Naive thymus-derived CD4-positive, alpha-beta T cell (primary cell): ENCODE data around the gene MUC16. TPM values are rescaled to one million over a fixed set of nuclear protein-coding genes. Genes with fewer than 3 reads are reported as not detected.

Experiments used
- ATAC-seq: fragments of 150-1000 bp; cut with Tn5 transposase; 2 replicates; pipeline ENCODE4 v1.10.0; 2021; ENCODE audit warnings: mild to moderate bottlenecking, moderate library complexity
- CTCF ChIA-PET: fragments of 350-600 bp; sonication (Branson Sonifier 250); formaldehyde crosslinking; loops from one replicate; lab custom pipeline; 2021; ENCODE audit warnings: antibody characterized with exemption; lab: Charles Lee
- POLR2A ChIA-PET: fragments of 350-600 bp; sonication (Branson Sonifier 250); formaldehyde crosslinking; loops from one replicate; lab custom pipeline; 2021; ENCODE audit warnings: antibody characterized with exemption, inconsistent platforms; lab: Charles Lee
- DNase-seq, 9 donors: peaks; one replicate each; pipeline versions ENCODE4 v3.0.0 to v3.0.0-alpha.2; 2020 to 2022; ENCODE audit warnings: mixed read lengths in 1 of 9
- H3K27ac ChIP-seq: one replicate; pipeline ENCODE4 v1.7.0; 2013; ENCODE audit warnings: mild to moderate bottlenecking, low read depth, low read length, moderate library complexity
- H3K27me3 ChIP-seq, 2 donors: one replicate each; pipeline ENCODE4 v1.7.0; 2013; ENCODE audit warnings: low read length in 2 of 2, mild to moderate bottlenecking in 2 of 2, moderate library complexity in 2 of 2; ENCODE audit not compliant: control insufficient read depth in 2 of 2, insufficient read depth in 2 of 2
- H3K36me3 ChIP-seq, 3 experiments: 1 replicate in 2 of 3; 2 replicates in 1 of 3; pipeline ENCODE4 v1.7.0; 2013; ENCODE audit warnings: low read length in 3 of 3, mild to moderate bottlenecking in 3 of 3, moderate library complexity in 1 of 3; ENCODE audit not compliant: insufficient read depth in 3 of 3, control insufficient read depth in 2 of 3
- H3K4me1 ChIP-seq, 2 donors: one replicate each; pipeline ENCODE4 v1.7.0; 2013; ENCODE audit warnings: low read length in 2 of 2, mild to moderate bottlenecking in 2 of 2, moderate library complexity in 1 of 2; ENCODE audit not compliant: control insufficient read depth in 2 of 2, insufficient read depth in 2 of 2
- H3K4me3 ChIP-seq: 2 replicates; pipeline ENCODE4 v1.7.0; 2013; ENCODE audit warnings: mild to moderate bottlenecking, low read length
- H3K9me3 ChIP-seq, 3 experiments: 1 replicate in 2 of 3; 2 replicates in 1 of 3; pipeline ENCODE4 v1.7.0; 2013; ENCODE audit warnings: low read length in 3 of 3; ENCODE audit not compliant: control insufficient read depth in 2 of 3
- H3K27ac Mint-ChIP-seq, 9 donors: one replicate each; pipeline ENCODE4 v1.8.0; 2020 to 2022; ENCODE audit warnings: mixed read lengths in 9 of 9, mild to moderate bottlenecking in 8 of 9, moderate library complexity in 5 of 9, inconsistent platforms in 2 of 9
- H3K27me3 Mint-ChIP-seq, 5 donors: one replicate each; pipeline ENCODE4 v1.8.0; 2021 to 2022; ENCODE audit warnings: mixed read lengths in 5 of 5, mild to moderate bottlenecking in 1 of 5
- H3K36me3 Mint-ChIP-seq, 5 donors: one replicate each; pipeline ENCODE4 v1.8.0; 2020 to 2022; ENCODE audit warnings: mixed read lengths in 5 of 5, mild to moderate bottlenecking in 3 of 5, inconsistent platforms in 1 of 5
- H3K4me1 Mint-ChIP-seq, 7 donors: one replicate each; pipeline ENCODE4 v1.8.0; 2020 to 2022; ENCODE audit warnings: mixed read lengths in 7 of 7, mild to moderate bottlenecking in 3 of 7, inconsistent platforms in 1 of 7
- H3K4me3 Mint-ChIP-seq, 10 donors: one replicate each; pipeline ENCODE4 v1.8.0; 2020 to 2022; ENCODE audit warnings: mild to moderate bottlenecking in 10 of 10, mixed read lengths in 10 of 10, moderate library complexity in 6 of 10, inconsistent platforms in 2 of 10
- H3K9me3 Mint-ChIP-seq, 11 donors: one replicate each; pipeline ENCODE4 v1.8.0; 2020 to 2022; ENCODE audit warnings: mixed read lengths in 11 of 11, mild to moderate bottlenecking in 4 of 11, inconsistent platforms in 1 of 11, moderate library complexity in 1 of 11
- intact Hi-C, 2 donors: fragments of 100-400 bp; cut with micrococcal nuclease; formaldehyde crosslinking; loops; one replicate each; pipeline ENCODE4 v1.15.1; 2023
- polyA plus RNA-seq, 2 donors: library from polyadenylated mRNA; unstranded; fragments of 300-500 nt; fragmentation: Illumina TruSeq; gene quantifications; one replicate each; pipeline ENCODE4 v1.2.3, GENCODE V29; 2021
- total RNA-seq, 6 experiments: library from RNA in 5 of 6; stranded (reverse) in 5 of 6; gene quantifications; 1 replicate in 5 of 6; 2 replicates in 1 of 6; pipeline ENCODE4 v1.2.3 and lab custom pipeline; 2021 to 2026

Gene MUC16
- total and polyA plus RNA-seq, 7 experiments from 2014 or later, result under 0.01 to 0.10 TPM; not detected in 5

DNA sequence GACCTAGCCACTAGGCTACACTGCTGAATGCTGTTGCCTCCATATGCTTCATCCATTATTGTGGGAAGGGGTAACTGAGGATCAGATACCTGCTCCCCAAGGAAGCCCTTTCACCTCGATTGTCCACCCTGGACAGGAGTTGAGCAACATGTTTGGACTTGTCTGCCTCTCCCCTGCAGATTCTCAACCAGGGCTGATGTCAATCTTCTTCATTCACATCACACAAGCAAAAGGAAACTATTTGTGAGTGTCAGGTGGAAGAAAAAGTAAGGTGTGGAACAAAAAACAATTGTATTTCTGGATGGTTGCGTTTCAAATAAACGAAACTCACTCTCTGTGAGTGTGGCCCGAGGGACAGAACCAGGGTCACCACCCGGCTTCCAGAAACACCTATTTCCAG, 29.5 kb upstream of the MUC16 start:
- no peaks in the 10 kb centered on the region for H3K9me3 ChIP-seq
- no peaks in the 10 kb centered on the region for H3K4me1 Mint-ChIP-seq
- no peaks in the 10 kb centered on the region for H3K36me3 ChIP-seq
- H3K9me3 Mint-ChIP-seq, result peaks cover 0 to 4% (median 0%) of the 10 kb centered on the region in 11 donors
- H3K4me3 ChIP-seq, result no peak overlapping the region
- POLR2A ChIA-PET, result no interaction called here
- CTCF ChIA-PET, result no interaction called here
- no peaks in the 10 kb centered on the region for H3K27me3 ChIP-seq
- H3K4me3 Mint-ChIP-seq, result no peak overlapping the region
- H3K27me3 Mint-ChIP-seq, result peaks cover 0 to 30% (median 15%) of the 10 kb centered on the region in 5 donors
- H3K27ac ChIP-seq, result no peak overlapping the region
- no peak for DNase-seq
- intact Hi-C loops, result no loop called here
- ATAC-seq, result no peak
- no peaks in the 10 kb centered on the region for H3K4me1 ChIP-seq
- H3K27ac Mint-ChIP-seq, result no peak overlapping the region
- no peaks in the 10 kb centered on the region for H3K36me3 Mint-ChIP-seq

DNA sequence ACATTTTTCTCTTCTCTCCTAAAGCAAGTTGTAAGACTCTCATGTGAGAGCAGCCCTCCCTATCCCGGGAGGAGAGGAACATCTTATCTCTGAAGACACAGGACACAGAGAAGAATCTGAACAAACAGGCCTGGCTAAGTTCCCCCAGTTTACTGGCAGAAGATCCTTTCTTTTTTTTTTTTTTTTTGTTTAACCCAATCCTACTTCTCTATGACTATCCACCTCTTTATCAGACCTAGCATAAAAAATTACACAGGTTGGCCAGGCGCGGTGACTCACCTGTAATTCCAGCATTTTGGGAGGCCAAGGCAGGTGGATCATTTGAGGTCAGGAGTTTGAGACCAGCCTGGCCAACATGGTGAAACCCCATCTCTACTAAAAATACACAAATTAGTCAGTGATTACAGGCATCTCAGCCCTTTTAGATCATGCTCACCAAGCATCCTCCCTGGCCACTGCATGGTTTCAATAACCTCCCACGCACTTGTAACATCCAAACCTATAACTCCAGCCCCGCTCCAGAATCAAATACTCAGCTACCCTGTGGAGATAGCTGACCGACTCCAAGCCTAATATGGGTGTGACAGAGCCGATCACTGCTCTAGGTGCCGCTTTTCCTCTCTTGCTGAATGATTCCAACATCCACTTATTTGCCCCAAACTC, 27.3 kb upstream of the MUC16 start:
- no peak overlapping the region for H3K4me3 Mint-ChIP-seq
- ATAC-seq (no peak), DNase-seq (no peak)
- no peaks in the 10 kb centered on the region for H3K9me3 ChIP-seq
- H3K27me3 ChIP-seq, result no peaks in the 10 kb centered on the region
- H3K36me3 Mint-ChIP-seq, result no peaks in the 10 kb centered on the region
- H3K36me3 ChIP-seq, result no peaks in the 10 kb centered on the region
- H3K4me3 ChIP-seq, result no peak overlapping the region
- H3K4me1 ChIP-seq, result no peaks in the 10 kb centered on the region
- CTCF ChIA-PET, result no interaction called here
- POLR2A ChIA-PET, result no interaction called here
- H3K4me1 Mint-ChIP-seq, result no peaks in the 10 kb centered on the region
- intact Hi-C loops, result no loop called here
- no peak overlapping the region for H3K27ac ChIP-seq
- peaks cover 0 to 4% (median 0%) of the 10 kb centered on the region in 11 donors for H3K9me3 Mint-ChIP-seq
- no peak overlapping the region for H3K27ac Mint-ChIP-seq
- peaks cover 0 to 25% (median 21%) of the 10 kb centered on the region in 5 donors for H3K27me3 Mint-ChIP-seq

DNA sequence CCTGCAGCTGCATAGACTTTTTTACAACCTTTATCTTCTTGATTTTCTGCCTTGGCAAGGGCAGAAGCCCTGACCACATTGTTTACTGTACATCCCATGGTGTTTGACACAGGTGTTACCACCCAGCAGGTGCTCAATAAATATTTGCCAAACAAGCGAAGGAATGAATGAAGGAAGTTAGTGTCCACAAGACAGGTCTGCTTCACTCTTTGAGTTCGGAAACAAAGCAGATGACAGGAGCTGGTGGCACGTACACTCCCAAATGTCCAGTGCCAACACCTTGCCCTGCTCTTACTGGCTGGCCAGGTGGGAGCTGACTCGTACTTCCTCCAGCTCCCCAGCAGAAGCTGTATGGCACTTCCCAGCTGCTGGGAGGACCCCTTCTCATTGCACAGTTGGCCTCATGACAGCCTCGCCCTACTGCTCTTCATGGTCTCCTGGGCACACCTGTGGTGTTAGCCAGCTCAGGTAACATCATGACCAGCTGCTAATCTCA, 22.0 kb upstream of the MUC16 start:
- Histone ChIP-seq H3K4me1 (no peaks in the 10 kb centered on the region), H3K9me3 (no peaks in the 10 kb centered on the region), H3K36me3 (no peaks in the 10 kb centered on the region), H3K4me3 (no peak overlapping the region), H3K27me3 (no peaks in the 10 kb centered on the region), H3K27ac (no peak overlapping the region)
- Mint-ChIP-seq H3K27me3 (peaks cover 0 to 18% (median 12%) of the 10 kb centered on the region in 5 donors), H3K4me1 (no peaks in the 10 kb centered on the region), H3K9me3 (peaks cover 0 to 2% (median 0%) of the 10 kb centered on the region in 11 donors), H3K4me3 (no peak overlapping the region), H3K36me3 (no peaks in the 10 kb centered on the region), H3K27ac (no peak overlapping the region)
- ChIA-PET CTCF (no interaction called here), POLR2A (no interaction called here)
- intact Hi-C loops, result no loop called here
- ATAC-seq, result no peak
- no peak for DNase-seq

DNA sequence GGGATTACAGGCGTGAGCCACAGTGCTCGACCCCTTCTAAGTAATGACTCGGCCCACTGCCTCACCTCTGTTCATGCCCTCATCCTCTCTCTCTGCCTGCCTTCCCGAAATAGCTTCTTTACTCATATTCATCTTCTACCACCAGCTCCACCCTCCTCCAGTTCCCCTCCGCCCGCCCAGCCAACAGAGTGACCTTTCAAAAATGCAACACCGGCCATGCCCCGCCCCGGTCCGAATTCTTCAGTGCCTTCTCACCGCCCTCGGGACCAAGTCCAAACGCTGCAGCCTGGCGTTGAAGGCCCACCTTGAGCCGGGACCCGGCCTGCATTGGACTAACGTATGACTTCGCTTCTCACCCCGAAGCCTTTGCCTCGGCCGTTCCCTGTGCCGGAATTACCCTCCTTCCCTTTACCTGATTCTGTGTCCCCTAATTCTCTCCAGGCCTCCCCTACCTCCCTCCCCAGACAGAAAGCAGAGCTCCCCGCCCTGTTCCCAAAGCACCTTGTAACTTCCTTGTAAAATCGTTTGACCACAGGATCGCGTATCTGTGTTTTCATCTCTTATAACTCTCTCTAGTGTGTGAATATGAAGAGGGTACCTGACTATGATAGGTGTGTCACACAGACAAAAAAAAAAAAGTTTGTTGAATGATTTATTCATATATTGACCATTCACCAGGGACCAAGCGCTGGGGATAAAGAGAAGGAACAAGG, 8.1 kb upstream of the MUC16 start:
- no peaks in the 10 kb centered on the region for H3K36me3 Mint-ChIP-seq

DNA sequence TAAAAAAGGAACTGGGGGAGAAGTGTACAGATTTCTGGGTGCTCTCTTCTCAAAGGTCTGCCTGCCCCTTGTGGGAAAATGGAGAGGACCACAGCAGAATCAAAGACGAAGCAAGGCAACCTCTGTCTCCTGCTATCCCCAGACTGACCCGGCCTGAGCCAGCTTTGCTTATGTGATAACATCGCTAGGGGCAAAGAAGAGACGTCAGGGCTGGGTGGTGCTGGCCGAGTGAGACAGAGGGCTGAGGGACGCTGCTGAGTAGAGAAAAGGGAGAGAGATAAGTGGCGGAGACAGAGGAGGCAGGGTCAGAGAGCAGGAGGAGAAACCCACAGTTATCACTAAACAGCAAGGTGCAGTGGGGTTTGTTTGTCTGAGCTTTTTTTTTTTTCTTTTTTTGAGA, 4.6 kb upstream of the MUC16 start:
- POLR2A ChIA-PET, result no interaction called here
- Histone ChIP-seq H3K4me3 (no peak overlapping the region), H3K27ac (no peak overlapping the region), H3K27me3 (no peaks in the 10 kb centered on the region), H3K9me3 (no peaks in the 10 kb centered on the region), H3K36me3 (no peaks in the 10 kb centered on the region), H3K4me1 (no peaks in the 10 kb centered on the region)
- Mint-ChIP-seq H3K9me3 (peaks cover 0 to 9% (median 4%) of the 10 kb centered on the region in 11 donors), H3K4me3 (no peak overlapping the region), H3K4me1 (no peaks in the 10 kb centered on the region), H3K36me3 (no peaks in the 10 kb centered on the region), H3K27ac (no peak overlapping the region), H3K27me3 (peaks cover 0 to 24% (median 10%) of the 10 kb centered on the region in 5 donors)
- no peak for ATAC-seq
- DNase-seq, result no peak
- CTCF ChIA-PET, result no interaction called here
- intact Hi-C loops, result no loop called here

More for the DNA sequence above, 8.1 kb upstream of the MUC16 start:
- no peak for ATAC-seq
- no peak overlapping the region for H3K4me3 ChIP-seq
- no peaks in the 10 kb centered on the region for H3K9me3 ChIP-seq
- H3K27me3 Mint-ChIP-seq, result peaks cover 0 to 31% (median 15%) of the 10 kb centered on the region in 5 donors
- H3K4me1 Mint-ChIP-seq, result peaks cover 0 to 2% (median 0%) of the 10 kb centered on the region in 7 donors
- H3K27me3 ChIP-seq, result no peaks in the 10 kb centered on the region
- ChIA-PET POLR2A (no interaction called here), CTCF (no interaction called here)
- H3K27ac ChIP-seq, result no peak overlapping the region
- H3K9me3 Mint-ChIP-seq, result peaks cover 0 to 6% (median 4%) of the 10 kb centered on the region in 11 donors
- no peak overlapping the region for H3K4me3 Mint-ChIP-seq
- intact Hi-C loops, result no loop called here
- H3K27ac Mint-ChIP-seq, result no peak overlapping the region
- no peak for DNase-seq
- no peaks in the 10 kb centered on the region for H3K4me1 ChIP-seq
- no peaks in the 10 kb centered on the region for H3K36me3 ChIP-seq

DNA sequence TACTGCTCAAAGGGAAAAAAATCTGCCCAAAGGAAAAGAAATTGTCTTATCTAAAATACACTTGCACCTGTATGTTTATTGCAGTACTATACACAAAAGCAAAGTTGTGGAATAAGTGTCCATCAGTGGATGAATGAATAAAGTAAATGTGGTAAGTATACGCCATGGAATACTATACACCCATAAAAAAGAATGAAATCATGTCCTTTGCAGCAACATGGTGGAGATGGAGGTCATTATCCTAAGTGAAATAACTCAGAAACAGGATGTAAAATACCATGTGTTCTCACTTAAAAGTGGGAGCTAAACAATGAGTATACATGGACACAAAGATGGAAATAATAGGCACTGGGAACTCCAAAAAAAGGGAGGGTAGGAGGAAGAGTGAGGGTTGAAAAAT, 3.8 kb upstream of the MUC16 start:
- intact Hi-C loops, result no loop called here
- no peaks in the 10 kb centered on the region for H3K9me3 ChIP-seq
- no peaks in the 10 kb centered on the region for H3K4me1 Mint-ChIP-seq
- H3K4me1 ChIP-seq, result no peaks in the 10 kb centered on the region
- H3K4me3 Mint-ChIP-seq, result no peak overlapping the region
- no peaks in the 10 kb centered on the region for H3K36me3 Mint-ChIP-seq
- ChIA-PET POLR2A (no interaction called here), CTCF (no interaction called here)
- H3K27ac ChIP-seq, result no peak overlapping the region
- peaks cover 0 to 30% (median 10%) of the 10 kb centered on the region in 5 donors for H3K27me3 Mint-ChIP-seq
- H3K36me3 ChIP-seq, result no peaks in the 10 kb centered on the region
- H3K4me3 ChIP-seq, result no peak overlapping the region
- ATAC-seq, result no peak
- no peak for DNase-seq
- no peak overlapping the region for H3K27ac Mint-ChIP-seq
- no peaks in the 10 kb centered on the region for H3K27me3 ChIP-seq
- H3K9me3 Mint-ChIP-seq, result peaks cover 0 to 9% (median 4%) of the 10 kb centered on the region in 11 donors
